Memory B cell (primary cell): ENCODE measurements around the gene BEX3.
"Not testable (repeated sequence)": the region's sequence is repeated elsewhere in the genome, so short reads cannot be mapped to it uniquely, and the experiment has no call there.

ENCODE experiments used
- ATAC-seq: fragments of 150-1000 bp; cut with Tn5 transposase; 2 replicates; pipeline ENCODE4 v1.10.0; 2021; ENCODE audit warnings: low read depth, mild to moderate bottlenecking, moderate library complexity
- DNase-seq, 2 donors: peaks; one replicate each; pipeline ENCODE4 v3.0.0; 2022; ENCODE audit warnings: low spot score in 2 of 2
- H3K27ac Mint-ChIP-seq: one replicate; pipeline ENCODE4 v1.8.0; 2022; ENCODE audit warnings: mild to moderate bottlenecking, moderate library complexity, mixed read lengths
- H3K27me3 Mint-ChIP-seq: one replicate; pipeline ENCODE4 v1.8.0; 2022; ENCODE audit warnings: mixed read lengths
- H3K36me3 Mint-ChIP-seq: one replicate; pipeline ENCODE4 v1.8.0; 2022; ENCODE audit warnings: mild to moderate bottlenecking, mixed read lengths
- H3K4me1 Mint-ChIP-seq: one replicate; pipeline ENCODE4 v1.8.0; 2022; ENCODE audit warnings: mixed read lengths
- H3K4me3 Mint-ChIP-seq: one replicate; pipeline ENCODE4 v1.8.0; 2022; ENCODE audit warnings: mild to moderate bottlenecking, moderate library complexity, mixed read lengths
- H3K9me3 Mint-ChIP-seq: one replicate; pipeline ENCODE4 v1.8.0; 2022; ENCODE audit warnings: mixed read lengths

BEX3 gene

GRCh38 chrX:103397707-103398106 lies 21.4 kb downstream of the BEX3 start:
- ATAC-seq (no peak), DNase-seq (no peak)
- no peak overlapping the region for H3K27ac Mint-ChIP-seq
- no peaks in the 10 kb centered on the region for H3K9me3 Mint-ChIP-seq
- no peaks in the 10 kb centered on the region for H3K4me1 Mint-ChIP-seq
- H3K27me3 Mint-ChIP-seq = peaks cover 2% of the 10 kb centered on the region
- no peaks in the 10 kb centered on the region for H3K36me3 Mint-ChIP-seq
- H3K4me3 Mint-ChIP-seq = no peak overlapping the region

DNA sequence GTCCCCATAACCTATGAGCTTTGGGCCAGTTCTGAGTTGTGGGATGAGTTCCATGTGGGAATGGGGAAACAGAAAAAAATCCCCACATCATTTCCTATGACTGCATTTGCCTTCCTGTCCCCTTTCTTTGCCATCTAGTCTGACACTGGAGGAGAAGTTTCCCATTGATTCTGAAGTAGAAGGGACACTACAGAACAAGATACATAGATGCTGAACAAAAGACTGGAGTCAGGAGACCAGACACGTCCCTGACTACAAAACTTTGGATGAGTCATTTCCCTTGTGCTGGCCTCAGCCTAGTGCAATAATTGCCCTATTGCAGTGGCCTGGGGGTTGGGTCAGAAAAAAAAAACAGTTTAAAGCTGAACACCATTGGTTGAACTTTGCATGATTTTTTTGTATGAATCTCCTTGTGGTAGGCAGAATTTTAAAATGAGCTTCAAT lies 22.1 kb downstream of the BEX3 start:
- H3K27me3 Mint-ChIP-seq = peaks cover 2% of the 10 kb centered on the region
- no peak overlapping the region for H3K4me3 Mint-ChIP-seq
- DNase-seq = no peak
- no peak overlapping the region for H3K27ac Mint-ChIP-seq
- H3K36me3 Mint-ChIP-seq = no peaks in the 10 kb centered on the region
- H3K4me1 Mint-ChIP-seq = no peaks in the 10 kb centered on the region
- no peaks in the 10 kb centered on the region for H3K9me3 Mint-ChIP-seq
- ATAC-seq = no peak

DNA sequence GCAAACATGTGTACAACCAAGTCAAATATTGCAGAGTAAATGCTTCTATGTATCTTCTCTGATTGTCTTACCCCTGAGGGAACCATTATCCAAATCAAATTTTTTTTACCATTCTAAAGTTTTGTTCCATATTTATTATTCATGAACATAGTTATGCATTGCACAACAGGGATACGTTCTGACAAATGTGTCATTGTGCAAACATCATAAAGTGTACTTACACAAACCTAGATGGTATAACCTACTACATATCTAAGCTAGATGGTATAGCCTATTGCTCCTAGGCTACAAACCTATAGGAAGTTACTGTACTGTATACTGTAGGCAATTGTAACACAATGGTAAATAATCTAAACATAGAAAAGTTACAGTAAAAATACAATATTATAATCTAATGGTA lies 23.4 kb downstream of the BEX3 start:
- Mint-ChIP-seq H3K27ac (no peak overlapping the region), H3K27me3 (peaks cover 2% of the 10 kb centered on the region), H3K36me3 (no peaks in the 10 kb centered on the region), H3K9me3 (no peaks in the 10 kb centered on the region), H3K4me3 (no peak overlapping the region), H3K4me1 (no peaks in the 10 kb centered on the region)
- DNase-seq (no peak), ATAC-seq (no peak)

- Mint-ChIP-seq H3K4me1 (peaks cover 3% of the 10 kb centered on the region), H3K36me3 (no peaks in the 10 kb centered on the region), H3K9me3 (no peaks in the 10 kb centered on the region), H3K27ac (no peak overlapping the region), H3K4me3 (no peak overlapping the region), H3K27me3 (peaks cover 2% of the 10 kb centered on the region)
- ATAC-seq (no peak), DNase-seq (no peak)
Observed at GRCh38 chrX:103400931-103401330, 24.6 kb downstream of the BEX3 start.

- no peaks in the 10 kb centered on the region for H3K36me3 Mint-ChIP-seq
- peaks cover 3% of the 10 kb centered on the region for H3K4me1 Mint-ChIP-seq
- ATAC-seq = peak; percentile 82
- H3K4me3 Mint-ChIP-seq = peak overlapping the region; percentile 93
- no peaks in the 10 kb centered on the region for H3K9me3 Mint-ChIP-seq
- H3K27ac Mint-ChIP-seq = peak overlapping the region; percentile 95
- peak; percentile 14 to 25 for DNase-seq
- H3K27me3 Mint-ChIP-seq = peaks cover 2% of the 10 kb centered on the region
Observed at GRCh38 chrX:103404231-103405008, 28.1 kb downstream of the BEX3 start.

DNA sequence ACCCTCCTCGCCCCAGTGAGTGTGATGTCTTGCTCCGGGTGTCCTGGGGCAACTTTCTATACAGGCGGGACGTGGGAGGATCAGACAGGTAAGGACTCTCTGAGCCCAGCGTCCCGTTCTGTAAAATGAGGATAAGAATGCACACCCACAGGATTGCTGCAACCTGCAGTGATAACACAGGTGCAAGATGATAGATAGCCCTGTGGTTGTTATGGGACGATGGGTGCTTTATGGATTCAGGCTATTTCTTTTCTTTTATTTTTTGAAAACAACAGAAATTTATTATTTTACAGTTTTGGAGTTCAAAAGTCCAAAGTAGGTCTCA lies 28.6 kb downstream of the BEX3 start:
- Mint-ChIP-seq H3K9me3 (no peaks in the 10 kb centered on the region), H3K27me3 (peaks cover 2% of the 10 kb centered on the region), H3K27ac (peak overlapping the region; percentile 95), H3K36me3 (no peaks in the 10 kb centered on the region), H3K4me1 (peaks cover 3% of the 10 kb centered on the region), H3K4me3 (peak overlapping the region; percentile 93)
- DNase-seq (no peak), ATAC-seq (no peak)

- H3K27me3 Mint-ChIP-seq = peaks cover 2% of the 10 kb centered on the region
- no peak overlapping the region for H3K27ac Mint-ChIP-seq
- H3K4me3 Mint-ChIP-seq = no peak overlapping the region
- no peak for ATAC-seq
- H3K9me3 Mint-ChIP-seq = no peaks in the 10 kb centered on the region
- no peak for DNase-seq
- H3K36me3 Mint-ChIP-seq = no peaks in the 10 kb centered on the region
- H3K4me1 Mint-ChIP-seq = peaks cover 3% of the 10 kb centered on the region
Observed at GRCh38 chrX:103406256-103406655, 29.9 kb downstream of the BEX3 start.

GRCh38 chrX:103407776-103408175 lies 31.4 kb downstream of the BEX3 start:
- Mint-ChIP-seq H3K27me3 (no peaks in the 10 kb centered on the region), H3K9me3 (no peaks in the 10 kb centered on the region), H3K36me3 (no peaks in the 10 kb centered on the region), H3K4me3 (no peak overlapping the region), H3K27ac (no peak overlapping the region), H3K4me1 (peaks cover 3% of the 10 kb centered on the region)
- DNase-seq (no peak), ATAC-seq (no peak)

DNA sequence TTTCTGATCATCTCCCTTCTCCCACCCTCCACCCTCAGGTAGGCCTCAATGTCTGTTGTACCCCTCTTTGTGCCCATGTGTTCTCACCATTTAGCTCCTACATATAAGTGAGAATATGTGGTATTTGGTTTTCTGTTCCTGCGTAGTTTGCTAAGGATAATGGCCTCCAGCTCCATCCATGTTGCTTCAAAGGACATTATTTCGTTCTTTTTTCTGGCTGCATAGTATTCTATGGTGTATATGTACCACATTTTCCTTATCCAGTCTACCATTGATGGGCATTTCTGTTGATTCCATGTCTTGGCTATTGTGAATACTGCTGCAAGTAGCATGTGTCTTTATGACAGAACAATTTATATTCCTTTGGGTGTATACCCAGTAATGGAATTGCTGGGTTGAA lies 35.4 kb downstream of the BEX3 start:
- H3K9me3 Mint-ChIP-seq, ATAC-seq, DNase-seq, H3K36me3 Mint-ChIP-seq, H3K4me1 Mint-ChIP-seq, H3K27ac Mint-ChIP-seq, H3K4me3 Mint-ChIP-seq, H3K27me3 Mint-ChIP-seq: not testable (repeated sequence)

- Mint-ChIP-seq H3K36me3 (no peaks in the 10 kb centered on the region), H3K27me3 (no peaks in the 10 kb centered on the region), H3K4me3 (no peak overlapping the region), H3K4me1 (no peaks in the 10 kb centered on the region), H3K9me3 (no peaks in the 10 kb centered on the region), H3K27ac (no peak overlapping the region)
- no peak for DNase-seq
- no peak for ATAC-seq
Observed at GRCh38 chrX:103413705-103414387, 37.5 kb downstream of the BEX3 start.

- ATAC-seq = no peak
- H3K36me3 Mint-ChIP-seq = no peaks in the 10 kb centered on the region
- H3K4me1 Mint-ChIP-seq = no peaks in the 10 kb centered on the region
- no peak for DNase-seq
- no peaks in the 10 kb centered on the region for H3K27me3 Mint-ChIP-seq
- no peaks in the 10 kb centered on the region for H3K9me3 Mint-ChIP-seq
- no peak overlapping the region for H3K4me3 Mint-ChIP-seq
- no peak overlapping the region for H3K27ac Mint-ChIP-seq
Observed at GRCh38 chrX:103414561-103414960, 38.2 kb downstream of the BEX3 start.

DNA sequence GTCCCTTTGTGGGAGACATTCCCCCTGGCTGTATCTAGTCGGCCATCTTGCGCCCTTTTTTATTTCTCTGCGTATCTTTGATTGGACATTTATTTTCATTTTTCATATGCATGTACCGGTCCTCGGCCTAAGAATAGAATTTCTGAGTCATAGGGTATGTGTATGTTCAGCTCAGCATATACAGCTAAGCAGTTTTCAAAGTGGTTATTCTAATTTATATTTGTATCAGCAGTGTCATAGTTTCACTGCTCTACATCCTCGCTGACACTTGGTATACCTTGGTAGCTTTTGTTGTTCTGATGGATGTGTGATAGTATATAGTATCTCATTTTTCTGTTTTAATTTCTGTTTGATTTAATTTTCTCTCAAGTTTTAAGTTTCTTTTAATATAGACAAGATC lies 38.7 kb downstream of the BEX3 start:
- Mint-ChIP-seq H3K9me3 (no peaks in the 10 kb centered on the region), H3K27ac (no peak overlapping the region), H3K36me3 (no peaks in the 10 kb centered on the region), H3K4me3 (no peak overlapping the region), H3K27me3 (no peaks in the 10 kb centered on the region), H3K4me1 (no peaks in the 10 kb centered on the region)
- DNase-seq = no peak
- no peak for ATAC-seq

GRCh38 chrX:103415528-103415927 lies 39.2 kb downstream of the BEX3 start:
- Mint-ChIP-seq H3K27ac (no peak overlapping the region), H3K27me3 (no peaks in the 10 kb centered on the region), H3K4me1 (no peaks in the 10 kb centered on the region), H3K36me3 (no peaks in the 10 kb centered on the region), H3K4me3 (no peak overlapping the region), H3K9me3 (no peaks in the 10 kb centered on the region)
- no peak for ATAC-seq
- no peak for DNase-seq

GRCh38 chrX:103417370-103417769 lies 41.0 kb downstream of the BEX3 start:
- no peaks in the 10 kb centered on the region for H3K4me1 Mint-ChIP-seq
- DNase-seq = no peak
- no peak for ATAC-seq
- H3K27me3 Mint-ChIP-seq = no peaks in the 10 kb centered on the region
- H3K4me3 Mint-ChIP-seq = no peak overlapping the region
- no peaks in the 10 kb centered on the region for H3K9me3 Mint-ChIP-seq
- no peaks in the 10 kb centered on the region for H3K36me3 Mint-ChIP-seq
- H3K27ac Mint-ChIP-seq = no peak overlapping the region

DNA sequence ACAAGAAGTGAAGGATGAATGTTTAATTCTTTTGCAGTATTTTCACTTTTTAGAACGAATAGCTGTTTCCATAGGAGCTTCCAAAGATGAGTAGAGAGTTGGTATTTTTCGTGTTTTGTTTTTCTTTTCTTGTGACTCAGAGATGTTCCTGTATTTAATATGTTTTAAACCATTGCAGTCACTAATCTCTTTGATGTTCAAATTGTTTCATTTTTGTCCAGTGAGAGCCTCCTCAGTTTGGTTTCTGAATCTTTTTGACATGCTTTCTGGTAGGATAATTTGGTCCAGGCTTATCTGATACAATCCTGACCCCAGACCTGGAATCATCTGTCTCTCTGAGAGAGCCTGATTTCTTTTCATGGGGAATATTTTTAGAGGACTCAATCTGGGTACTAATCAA lies 41.6 kb downstream of the BEX3 start:
- H3K4me3 Mint-ChIP-seq = no peak overlapping the region

More for the DNA sequence above, 41.6 kb downstream of the BEX3 start:
- Mint-ChIP-seq H3K9me3 (no peaks in the 10 kb centered on the region), H3K27ac (no peak overlapping the region), H3K36me3 (no peaks in the 10 kb centered on the region), H3K4me1 (no peaks in the 10 kb centered on the region), H3K27me3 (no peaks in the 10 kb centered on the region)
- DNase-seq = no peak
- no peak for ATAC-seq
